NOMO-1 (cell line): ENCODE measurements around the gene MCM3.

Experiments used
- DNase-seq, 2 experiments: peaks; one replicate each; lab custom pipeline; 2025; ENCODE audit not compliant: unreplicated experiment in 2 of 2; lab: John Stamatoyannopoulos, UW

Gene MCM3

DNA sequence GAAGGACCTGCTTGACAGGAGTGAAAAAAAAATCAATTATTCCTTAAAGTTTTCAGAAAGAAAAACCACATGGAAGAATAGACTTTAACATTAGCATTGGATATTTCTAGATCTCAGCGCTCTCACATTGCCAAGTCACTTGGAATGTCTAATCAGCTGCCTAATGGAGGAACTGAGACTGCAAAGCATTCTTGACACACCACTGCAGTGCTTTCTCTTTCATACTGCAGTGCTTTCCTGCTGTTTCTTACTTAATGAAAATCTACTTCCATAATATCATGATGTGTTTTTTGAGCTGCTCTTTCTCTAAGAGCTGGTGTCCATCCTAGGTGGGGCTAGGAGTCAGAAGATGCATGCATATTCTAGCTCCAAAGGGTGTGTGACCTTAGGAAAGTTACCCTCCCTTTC, 20.4 kb upstream of the MCM3 start:
- peak; percentile 9 to 81 for DNase-seq

DNA sequence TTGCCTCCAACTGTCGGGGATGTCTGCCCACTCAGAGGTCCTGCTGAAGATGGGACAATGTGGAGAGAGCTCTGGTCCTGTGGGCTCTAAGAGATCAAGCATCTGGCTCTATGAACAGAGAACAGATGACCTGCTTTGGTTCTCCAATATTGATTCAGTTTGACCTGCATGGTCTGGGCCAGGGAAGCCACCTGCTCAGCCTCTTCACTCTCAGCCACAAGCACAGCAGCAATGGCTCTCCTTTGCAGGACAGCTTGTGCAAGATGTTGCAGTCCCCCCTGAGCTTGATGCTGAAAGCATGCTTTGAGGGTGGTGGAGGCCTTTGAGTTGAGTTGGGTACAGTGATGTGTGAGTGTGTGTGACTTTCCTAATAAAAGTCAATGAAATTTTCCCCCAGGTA, 18.6 kb upstream of the MCM3 start:
- DNase-seq, result no peak

DNA sequence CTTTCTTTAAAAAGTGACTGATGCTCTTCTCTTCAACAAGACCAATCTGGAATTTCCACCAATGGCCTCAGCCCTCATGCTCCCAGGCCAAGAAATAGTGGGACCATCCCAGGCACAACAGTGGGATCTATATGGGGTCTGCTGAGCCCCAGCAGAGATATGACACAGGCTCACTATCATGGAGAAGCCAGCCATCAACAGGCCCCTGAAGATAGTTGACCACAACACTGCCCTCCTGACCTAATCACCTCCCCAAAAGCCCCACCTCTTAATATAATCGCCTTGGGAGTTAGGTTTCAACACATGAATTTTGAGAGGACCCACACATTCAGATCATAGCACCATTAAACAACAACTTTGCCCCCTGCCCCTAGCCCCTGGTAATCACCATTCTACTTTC, 16.8 kb upstream of the MCM3 start:
- no peak for DNase-seq

DNA sequence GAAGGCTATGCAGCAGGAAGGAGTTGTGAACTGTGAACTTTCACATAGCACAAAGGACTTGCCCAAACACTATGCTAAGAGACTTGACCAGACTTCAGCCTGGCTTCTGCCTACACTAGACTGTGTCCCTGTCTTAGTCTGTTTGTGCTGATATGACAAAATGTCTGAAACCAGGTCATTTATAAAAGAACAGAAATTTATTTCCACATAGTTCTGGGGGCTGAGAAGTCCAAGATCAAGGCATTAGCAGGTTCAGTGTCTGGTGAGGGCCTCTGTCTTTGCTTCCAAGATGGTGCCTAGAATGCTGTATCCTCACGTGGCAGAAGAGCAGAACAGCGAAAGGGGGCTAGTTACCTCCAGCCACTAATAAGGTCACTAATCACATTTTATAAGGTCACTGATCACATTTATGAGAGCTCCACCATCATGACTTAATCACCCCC, 16.0 kb upstream of the MCM3 start:
- no peak for DNase-seq

DNA sequence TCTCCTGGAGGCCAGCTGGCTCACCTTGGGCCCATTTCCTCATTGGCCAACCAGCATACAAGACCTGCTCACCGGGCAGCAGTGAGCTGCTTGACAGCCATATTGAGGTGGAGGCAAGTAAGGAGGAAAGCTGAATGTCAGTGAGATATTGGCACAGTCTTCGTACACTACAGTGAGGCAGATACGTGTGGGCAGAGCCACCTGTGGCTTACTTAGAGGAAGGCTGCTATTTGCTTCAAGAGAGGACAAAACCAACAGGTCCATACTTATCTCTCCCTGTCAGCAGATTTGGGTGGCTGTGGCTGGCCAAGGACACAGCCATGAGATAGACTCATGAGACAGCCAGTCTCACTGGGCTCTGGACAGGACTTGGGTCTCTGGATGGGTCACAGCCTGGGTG, 15.1 kb upstream of the MCM3 start:
- no peak for DNase-seq

DNA sequence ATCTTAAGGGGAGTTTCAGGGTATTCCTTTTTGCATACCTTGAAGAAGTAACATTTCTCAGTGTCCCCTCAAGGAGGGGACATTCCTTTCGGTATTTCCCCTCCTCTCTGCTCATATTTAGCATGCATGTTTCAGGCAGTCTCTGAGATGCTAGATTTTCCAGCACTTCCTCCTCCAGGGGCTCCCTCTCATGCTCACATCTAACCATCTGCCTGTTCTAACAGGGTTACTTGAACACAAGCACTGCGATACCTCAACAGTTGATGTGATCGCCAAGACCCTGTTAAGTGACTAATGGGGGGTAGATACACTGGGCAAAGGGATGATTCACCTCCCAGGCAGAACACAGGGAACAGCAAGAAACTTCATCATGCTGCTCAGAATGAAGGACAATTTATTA, 12.9 kb upstream of the MCM3 start:
- peak; percentile 35 to 79 for DNase-seq

DNA sequence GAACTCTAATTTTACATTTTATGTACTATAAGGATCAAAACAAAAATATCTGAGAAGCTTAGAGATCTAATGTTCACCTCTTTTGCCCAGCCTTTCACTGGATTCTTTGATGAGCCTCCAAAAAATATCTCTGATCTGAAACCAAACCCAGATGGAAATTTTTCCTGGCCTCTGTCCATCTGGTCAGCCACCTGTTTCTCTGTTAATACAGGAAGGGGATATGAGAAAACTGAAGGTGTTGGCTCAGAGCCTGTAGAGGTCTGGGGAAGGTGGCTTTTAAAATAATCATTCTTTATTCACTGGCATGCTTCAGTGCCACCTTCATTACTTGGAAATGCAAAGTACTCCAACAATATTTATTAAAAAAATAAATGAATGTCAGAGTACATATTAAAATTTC, 8.5 kb upstream of the MCM3 start:
- DNase-seq, result no peak

DNA sequence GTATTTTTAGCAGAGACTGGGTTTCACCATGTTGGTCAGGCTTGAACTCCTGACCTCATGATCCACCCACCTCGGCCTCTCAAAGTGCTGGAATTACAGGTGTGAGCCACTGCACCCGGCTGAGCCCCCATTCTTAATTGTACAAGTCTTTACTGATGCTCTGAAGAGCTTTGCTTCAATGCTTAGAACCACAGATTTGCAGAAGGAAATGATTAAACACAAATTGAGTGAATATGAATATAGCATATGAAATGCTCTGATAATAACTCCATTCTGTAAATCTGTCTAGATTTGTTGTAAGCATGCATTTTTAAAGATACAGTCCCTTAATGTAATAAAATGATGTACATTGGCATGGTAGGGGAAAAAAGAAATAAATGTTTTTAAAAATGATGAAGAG, 4.3 kb upstream of the MCM3 start:
- no peak for DNase-seq

DNA sequence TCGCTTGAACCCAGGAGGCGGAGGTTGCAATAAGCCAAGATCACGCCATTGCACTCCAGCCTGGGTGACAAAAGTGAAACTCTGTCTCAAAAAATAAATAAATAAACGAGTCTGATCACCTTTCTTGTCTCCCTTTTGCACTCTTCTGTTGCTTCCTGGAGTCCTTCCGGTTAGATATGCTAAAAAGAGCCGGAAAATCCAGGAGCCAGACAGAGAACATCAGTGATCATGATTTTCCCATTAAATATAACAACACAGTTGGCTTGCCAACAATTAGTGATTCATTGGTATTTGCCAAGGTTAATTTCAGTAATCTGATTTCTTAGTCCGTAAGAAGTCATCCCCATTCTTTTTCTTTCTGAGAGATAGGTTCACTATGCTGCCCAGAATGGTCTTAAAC, 3.7 kb upstream of the MCM3 start:
- no peak for DNase-seq

DNA sequence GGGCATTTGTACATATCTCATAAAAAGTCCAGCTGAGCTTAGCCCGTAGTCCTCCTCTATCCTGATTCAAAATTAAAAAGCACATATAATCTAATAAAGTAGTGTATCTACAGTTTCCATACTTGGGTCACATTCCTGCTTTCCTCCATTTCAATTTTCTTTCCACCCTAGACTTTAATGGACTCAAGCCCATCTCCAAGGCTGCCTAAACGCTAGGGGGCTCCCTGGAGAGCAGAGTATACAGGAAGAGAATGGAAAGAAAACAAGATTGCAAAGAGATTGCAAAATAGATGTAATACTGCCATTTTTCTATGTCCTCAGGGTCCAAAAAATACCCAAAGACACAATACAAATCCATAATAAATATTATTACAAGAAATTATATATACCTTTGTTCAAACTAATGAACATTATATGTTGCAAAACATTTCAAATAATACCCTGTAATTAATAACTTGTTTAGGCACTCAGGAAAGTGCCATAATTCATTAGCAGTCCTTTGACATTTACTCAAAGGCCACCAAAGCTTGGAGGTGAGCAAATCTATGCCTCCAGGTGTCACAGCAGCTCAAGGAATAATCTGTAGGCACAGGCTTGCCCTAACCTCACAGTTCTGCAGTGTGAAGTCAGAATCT, 2.4 kb upstream of the MCM3 start:
- DNase-seq, result peak; percentile 40 to 88

DNA sequence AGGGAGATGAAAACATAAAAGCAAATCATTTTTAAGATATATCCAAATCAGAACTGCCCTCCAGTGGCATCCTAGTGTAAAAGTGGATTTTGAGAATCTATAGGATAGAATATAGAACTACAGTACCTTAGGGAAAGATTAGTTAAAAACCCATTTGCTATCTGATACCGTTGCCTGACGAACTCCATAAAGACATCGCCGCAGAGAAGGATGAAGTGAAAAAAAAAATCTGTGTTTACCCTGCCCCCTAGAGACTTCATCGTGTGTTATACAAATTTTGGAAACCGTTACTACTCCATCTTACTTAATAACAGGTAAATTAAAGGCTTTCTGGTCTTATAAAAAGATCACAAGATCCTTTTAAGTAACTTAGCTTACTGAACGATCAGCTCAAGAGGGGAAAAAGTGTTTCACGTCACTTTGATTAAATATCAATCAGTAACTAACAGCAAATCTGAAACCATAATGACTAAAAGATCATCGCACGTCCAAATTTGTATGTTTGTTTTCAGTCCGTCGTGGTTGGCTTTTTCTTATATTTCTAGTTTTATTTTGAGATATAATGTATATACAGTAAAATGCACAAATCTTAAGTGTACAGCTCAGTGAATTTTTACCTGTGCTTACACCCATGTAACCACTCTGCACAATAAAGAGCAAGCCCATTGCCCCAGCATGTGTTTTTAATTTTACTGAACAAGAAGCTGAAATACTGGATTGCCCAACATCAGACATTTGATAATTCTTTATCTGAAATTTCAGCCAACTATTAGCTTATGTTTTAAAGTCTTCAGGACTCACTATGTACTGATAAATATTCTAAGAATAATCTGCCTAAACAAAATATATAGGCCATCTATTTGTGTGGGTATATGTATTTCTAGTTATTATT, 881 bp upstream of the MCM3 start:
- peak in 1 of 2 experiments; percentile 26 for DNase-seq

DNA sequence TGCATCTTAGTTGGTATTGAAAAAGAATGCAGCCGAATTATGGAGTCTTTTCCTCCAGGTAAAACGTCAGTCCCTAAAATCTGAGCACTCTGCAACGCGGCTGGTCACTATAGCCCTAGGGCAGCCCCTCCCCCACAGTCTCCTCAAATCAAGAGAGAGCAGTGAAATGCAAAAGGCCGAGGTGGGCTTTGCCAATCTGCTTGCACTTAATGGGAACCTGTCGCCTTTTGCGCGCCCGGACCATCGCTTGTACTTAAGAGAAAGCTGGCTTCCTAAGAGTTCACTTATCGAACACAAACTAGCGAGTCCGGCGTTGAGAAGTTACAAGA, 447 bp downstream of the MCM3 start:
- DNase-seq, result peak; percentile 64 to 66

DNA sequence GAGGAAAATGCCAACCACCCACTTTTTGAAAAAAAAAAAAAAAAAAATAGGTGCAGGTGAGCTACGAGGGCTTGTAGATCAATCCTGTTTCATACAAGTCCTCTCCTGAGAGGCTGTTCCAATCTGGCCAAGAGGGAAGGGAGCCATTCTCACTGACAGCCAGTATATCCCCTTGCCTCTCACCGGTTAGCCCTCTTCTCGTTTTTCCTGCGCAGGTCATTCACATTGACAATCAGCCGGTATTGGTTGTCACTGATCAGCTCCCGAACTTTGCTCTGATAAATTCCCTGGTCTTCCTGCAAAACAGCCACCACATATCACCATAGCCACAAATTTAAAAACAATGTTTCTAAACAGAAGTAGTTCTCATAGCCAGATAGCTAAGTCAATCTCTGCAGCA, 1.4 kb downstream of the MCM3 start:
- peak in 1 of 2 experiments; percentile 11 for DNase-seq

DNA sequence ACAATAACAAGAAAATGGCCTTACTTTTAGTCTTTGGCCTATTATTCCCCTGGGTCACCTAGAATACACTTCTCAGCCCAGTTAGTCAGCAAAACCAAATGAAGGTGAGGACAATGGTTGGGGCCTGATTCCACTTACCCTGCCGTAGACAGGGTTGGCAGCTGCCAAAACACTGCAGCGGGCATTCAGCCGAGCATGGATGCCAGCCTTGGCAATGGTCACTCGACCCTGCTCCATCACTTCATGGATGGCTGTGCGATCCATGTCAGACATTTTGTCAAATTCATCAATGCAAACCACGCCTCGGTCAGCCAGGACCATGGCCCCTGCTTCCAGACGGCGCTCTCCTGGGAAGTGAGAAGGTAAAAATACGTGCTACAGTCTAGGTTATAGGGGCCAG, 8.4 kb downstream of the MCM3 start:
- DNase-seq, result no peak

DNA sequence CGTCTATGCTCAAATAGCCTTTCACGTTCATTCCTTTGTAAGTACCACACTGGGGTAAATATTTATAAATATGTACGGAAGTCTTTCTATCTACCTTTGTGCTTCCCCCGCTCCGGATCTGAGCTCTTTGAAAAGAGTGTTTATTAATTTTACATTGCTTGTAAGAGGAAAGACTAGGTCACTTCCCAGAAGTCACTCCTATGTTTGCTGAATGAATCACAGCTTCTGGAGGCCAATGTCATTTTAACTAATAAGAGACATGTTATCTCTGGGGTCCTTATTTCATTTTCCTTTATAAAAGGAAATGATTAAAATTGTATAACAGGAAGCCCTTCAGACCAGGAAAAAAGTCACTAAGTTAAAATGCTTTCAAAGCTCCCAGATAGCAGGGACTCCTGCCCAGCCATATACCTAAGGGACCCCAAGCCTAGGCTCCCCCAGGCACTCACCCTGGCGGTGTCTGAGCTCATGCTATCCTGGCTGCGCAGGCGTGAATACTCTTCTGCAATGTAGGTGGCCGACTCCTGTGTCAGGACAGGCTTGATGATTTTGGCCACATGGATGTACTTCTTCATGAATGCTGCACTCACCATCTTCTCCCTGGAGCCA, 12.6 kb downstream of the MCM3 start:
- no peak for DNase-seq

DNA sequence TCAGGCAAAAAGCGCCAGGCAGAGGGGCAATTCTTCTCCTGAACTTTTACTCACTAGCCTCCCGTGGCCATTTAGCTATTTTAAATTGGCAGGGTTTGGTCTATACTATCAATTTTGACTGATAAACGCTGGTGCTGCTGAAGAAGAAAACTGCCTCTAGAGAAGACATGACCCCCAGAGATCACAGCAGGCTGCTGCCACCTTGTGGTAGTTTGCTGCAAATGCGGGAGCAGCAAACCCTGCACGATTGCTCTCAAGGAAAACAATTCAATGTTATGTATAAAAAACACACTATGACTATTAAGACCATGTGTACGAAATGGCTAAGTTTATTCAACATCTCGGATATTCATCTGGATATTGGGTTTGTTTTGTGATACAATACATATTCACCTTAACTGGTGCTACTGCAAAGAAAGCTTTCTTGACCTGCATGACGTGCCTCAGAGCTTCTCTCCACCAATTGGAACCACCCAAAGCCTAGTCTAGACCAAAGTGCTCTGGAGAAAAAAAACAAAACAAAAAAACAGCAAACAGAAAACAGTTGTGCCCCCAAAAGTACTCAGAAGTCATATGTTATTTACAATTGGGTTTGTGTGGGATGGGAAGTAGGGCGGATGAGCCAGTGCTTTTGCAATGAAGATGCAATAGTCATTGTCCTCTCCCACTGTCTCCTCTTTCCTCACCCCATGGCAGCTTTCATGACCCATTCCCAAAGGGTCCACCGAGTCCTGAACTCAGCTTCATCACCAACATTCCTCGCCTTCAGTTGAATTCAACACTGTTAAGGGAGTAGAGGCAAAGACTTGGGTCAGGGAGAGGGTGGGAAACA, 20.6 kb downstream of the MCM3 start:
- peak in 1 of 2 experiments; percentile 48 for DNase-seq

DNA sequence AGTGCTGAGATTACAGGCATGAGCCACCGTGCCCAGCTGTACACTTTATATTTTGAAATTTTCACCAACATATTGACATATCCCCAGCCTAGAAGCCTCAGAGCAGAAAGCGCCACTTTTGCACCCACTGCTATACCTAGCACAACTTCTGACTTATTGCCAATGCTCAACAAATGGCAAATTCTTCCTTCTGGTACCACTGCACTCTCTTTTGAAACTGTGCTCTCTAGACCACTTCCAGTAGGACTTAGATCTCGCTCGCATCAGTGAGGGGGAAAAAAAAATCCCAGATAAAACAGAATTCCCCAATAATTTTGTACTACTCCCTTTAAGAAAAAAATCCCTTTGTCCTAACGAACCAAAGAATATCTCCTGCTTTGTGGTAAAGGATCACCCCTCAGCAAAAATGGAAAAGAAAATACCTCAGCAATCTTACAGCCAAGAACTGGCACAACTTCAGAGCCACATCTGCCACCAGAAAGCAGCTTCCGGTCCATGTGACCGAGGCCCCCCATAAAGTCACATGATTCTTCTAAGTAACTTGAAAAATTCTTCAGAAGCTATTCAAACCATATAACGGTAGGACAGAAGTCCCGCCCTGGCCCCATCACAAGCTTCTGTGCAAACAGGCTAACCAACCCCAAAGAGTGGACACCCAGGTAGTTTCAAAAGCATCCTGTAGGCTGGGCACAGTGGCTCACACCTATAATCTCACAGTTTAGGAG, 21.8 kb downstream of the MCM3 start:
- DNase-seq, result no peak

DNA sequence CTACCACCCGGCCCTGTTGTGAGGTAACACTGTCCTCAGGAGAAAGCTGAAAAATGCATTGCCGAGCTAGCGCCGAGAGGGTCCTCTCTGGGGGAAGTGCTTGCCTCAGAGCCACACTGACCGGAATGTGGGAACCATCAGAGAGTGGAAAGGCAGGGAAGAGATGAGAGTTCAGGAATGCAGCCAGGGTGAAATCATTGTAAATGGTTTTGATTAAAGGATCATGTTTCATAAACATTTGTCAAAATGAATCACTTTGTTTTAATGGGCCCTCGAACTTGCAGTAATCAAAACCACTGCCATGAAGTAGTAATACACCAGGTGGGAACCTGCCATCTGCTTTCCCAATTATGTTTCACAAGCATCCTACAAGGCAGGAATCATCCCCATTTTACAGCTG, 23.3 kb downstream of the MCM3 start:
- DNase-seq, result no peak

DNA sequence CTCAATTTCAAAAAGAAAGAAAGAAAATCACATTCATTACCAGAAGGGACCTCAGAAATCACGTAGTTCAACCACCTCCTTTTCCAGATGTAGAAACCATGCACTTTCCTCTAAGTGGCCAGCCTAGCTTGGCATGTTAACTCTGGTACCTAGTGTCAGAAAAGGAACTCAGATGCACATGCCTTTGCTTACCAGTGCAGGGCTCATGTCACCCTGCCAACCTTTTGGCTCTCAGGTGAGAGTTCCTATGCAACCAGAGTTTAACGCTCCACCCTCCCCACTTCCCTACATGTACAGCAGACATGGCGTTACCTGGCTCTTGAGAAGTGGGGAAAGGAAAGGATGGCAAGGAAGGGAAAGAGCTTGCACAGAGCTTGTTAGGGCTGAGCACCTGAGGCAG, 23.9 kb downstream of the MCM3 start:
- no peak for DNase-seq

DNA sequence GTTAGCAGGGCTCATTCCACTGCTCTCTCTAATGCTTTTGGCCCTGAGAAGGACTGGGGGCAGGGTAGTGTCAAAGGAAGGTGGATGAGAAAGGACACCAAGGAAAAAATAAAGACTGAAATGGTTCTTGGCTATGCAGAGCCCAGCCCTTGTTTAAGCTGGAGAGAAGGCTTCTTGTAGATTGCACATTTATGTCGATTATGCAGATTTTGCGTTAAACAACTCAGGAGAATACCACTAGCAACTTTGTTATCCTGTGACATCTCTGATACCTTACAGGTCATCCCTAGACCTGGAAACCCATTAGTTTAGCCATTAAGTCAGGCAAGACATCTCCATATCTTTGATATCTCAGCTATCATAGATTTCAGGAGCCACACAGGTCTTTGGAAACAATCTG, 29.1 kb downstream of the MCM3 start:
- no peak for DNase-seq
